WTC11 (cell line): ENCODE measurements around the gene HUS1. TPM values are rescaled to one million over a fixed set of nuclear protein-coding genes. Genes with fewer than 3 reads are reported as not detected.

ENCODE experiments used
- ATAC-seq: fragments of 200-7000 bp; cut with Tn5 transposase; 2 replicates; pipeline ENCODE4 v1.10.0; 2021; ENCODE audit warnings: mild to moderate bottlenecking, moderate library complexity
- CTCF ChIA-PET: fragments of 300-600 bp; sonication (Branson Sonifier 250); formaldehyde crosslinking; loops from one replicate; lab custom pipeline; 2021; ENCODE audit warnings: antibody characterized with exemption; lab: Charles Lee
- POLR2A ChIA-PET: fragments of 350-600 bp; sonication (Branson Sonifier 250); formaldehyde crosslinking; loops from one replicate; lab custom pipeline; 2021; ENCODE audit warnings: antibody characterized with exemption; lab: Charles Lee
- DNase-seq: peaks from one replicate; pipeline ENCODE4 v3.0.0; 2021; ENCODE audit warnings: low spot score
- H3K27ac Mint-ChIP-seq: 2 replicates; pipeline ENCODE4 v1.8.0; 2021; ENCODE audit warnings: mixed read lengths
- H3K27me3 Mint-ChIP-seq: 2 replicates; pipeline ENCODE4 v1.8.0; 2021; ENCODE audit warnings: low read depth, mild to moderate bottlenecking, moderate library complexity, mixed read lengths
- H3K36me3 Mint-ChIP-seq: 2 replicates; pipeline ENCODE4 v1.8.0; 2021; ENCODE audit warnings: mixed read lengths
- H3K4me1 Mint-ChIP-seq: 2 replicates; pipeline ENCODE4 v1.8.0; 2022; ENCODE audit warnings: mixed read lengths
- H3K4me3 Mint-ChIP-seq: 2 replicates; pipeline ENCODE4 v1.8.0; 2021; ENCODE audit warnings: mild to moderate bottlenecking, moderate library complexity, mixed read lengths
- H3K9me3 Mint-ChIP-seq: 2 replicates; pipeline ENCODE4 v1.8.0; 2021; ENCODE audit warnings: mixed read lengths
- ARID4B ChIP-seq: sonication (generic); formaldehyde crosslinking; IDR thresholded peaks from 2 replicates; pipeline ENCODE4 v1.8.0; 2023; ENCODE audit warnings: missing genetic modification reagents, mild to moderate bottlenecking, borderline replicate concordance
- ATF1 ChIP-seq: sonication (generic); formaldehyde crosslinking; IDR thresholded peaks from 2 replicates; pipeline ENCODE4 v1.8.1; 2023; ENCODE audit warnings: mild to moderate bottlenecking, moderate library complexity, missing genetic modification reagents
- FOXK1 ChIP-seq: sonication (generic); formaldehyde crosslinking; IDR thresholded peaks from 2 replicates; pipeline ENCODE4 v1.8.0; 2022; ENCODE audit warnings: mild to moderate bottlenecking, moderate library complexity, missing genetic modification reagents
- FOXP1 ChIP-seq: sonication (generic); formaldehyde crosslinking; IDR thresholded peaks from 2 replicates; pipeline ENCODE4 v1.8.0; 2022; ENCODE audit warnings: missing genetic modification reagents, mild to moderate bottlenecking, moderate library complexity, borderline replicate concordance
- FOXP4 ChIP-seq: sonication (generic); formaldehyde crosslinking; IDR thresholded peaks from 2 replicates; pipeline ENCODE4 v1.8.0; 2022; ENCODE audit warnings: mild to moderate bottlenecking, missing genetic modification reagents
- GABPB1 ChIP-seq: sonication (generic); formaldehyde crosslinking; IDR thresholded peaks from 2 replicates; pipeline ENCODE4 v1.8.1; 2023; ENCODE audit warnings: mild to moderate bottlenecking, missing genetic modification reagents
- IRF1 ChIP-seq: sonication (generic); formaldehyde crosslinking; IDR thresholded peaks from 2 replicates; pipeline ENCODE4 v1.8.0; 2023; ENCODE audit warnings: missing genetic modification reagents
- NR1H2 ChIP-seq: sonication (generic); formaldehyde crosslinking; IDR thresholded peaks from 2 replicates; pipeline ENCODE4 v1.9.0; 2021; ENCODE audit warnings: mild to moderate bottlenecking, moderate library complexity, missing genetic modification reagents
- SMAD3 ChIP-seq: sonication (generic); formaldehyde crosslinking; IDR thresholded peaks from 2 replicates; pipeline ENCODE4 v1.8.0; 2022; ENCODE audit warnings: missing genetic modification reagents, mild to moderate bottlenecking, borderline replicate concordance
- SMAD4 ChIP-seq: sonication (generic); formaldehyde crosslinking; IDR thresholded peaks from 2 replicates; pipeline ENCODE4 v1.8.0; 2022; ENCODE audit warnings: mild to moderate bottlenecking, missing genetic modification reagents
- SP1 ChIP-seq: sonication (generic); formaldehyde crosslinking; conservative IDR thresholded peaks from 2 replicates; pipeline ENCODE4 v1.8.1; 2022; ENCODE audit warnings: missing genetic modification reagents
- TEAD1 ChIP-seq: sonication (generic); formaldehyde crosslinking; IDR thresholded peaks from 2 replicates; pipeline ENCODE4 v1.8.0; 2022; ENCODE audit warnings: mild to moderate bottlenecking, missing genetic modification reagents
- ZBTB21 ChIP-seq: sonication (generic); formaldehyde crosslinking; IDR thresholded peaks from 2 replicates; pipeline ENCODE4 v1.8.1; 2023; ENCODE audit warnings: mild to moderate bottlenecking, missing genetic modification reagents, borderline replicate concordance
- ZBTB43 ChIP-seq: sonication (generic); formaldehyde crosslinking; IDR thresholded peaks from 2 replicates; pipeline ENCODE4 v1.8.1; 2023; ENCODE audit warnings: mild to moderate bottlenecking, missing genetic modification reagents
- ZNF317 ChIP-seq: sonication (generic); formaldehyde crosslinking; IDR thresholded peaks from 2 replicates; pipeline ENCODE4 v1.8.1; 2023; ENCODE audit warnings: low read depth, mild to moderate bottlenecking, moderate library complexity, missing genetic modification reagents, borderline replicate concordance
- ZNF396 ChIP-seq: fragments of 250-450 bp; sonication (Bioruptor Pico); IDR thresholded peaks from 2 replicates; pipeline ENCODE4 v1.8.0; 2021; ENCODE audit warnings: mild to moderate bottlenecking, moderate library complexity, borderline replicate concordance
- ZNF416 ChIP-seq: fragments of 250-450 bp; sonication (Bioruptor Pico); IDR thresholded peaks from 2 replicates; pipeline ENCODE4 v1.9.0; 2021; ENCODE audit warnings: mild to moderate bottlenecking, inconsistent platforms
- ZNF423 ChIP-seq: fragments of 250-450 bp; sonication (Bioruptor Pico); IDR thresholded peaks from 2 replicates; pipeline ENCODE4 v2.1.2; 2022; ENCODE audit warnings: mild to moderate bottlenecking, moderate library complexity
- ZNF532 ChIP-seq: fragments of 250-450 bp; sonication (Bioruptor Pico); IDR thresholded peaks from 2 replicates; pipeline ENCODE4 v1.9.0; 2021; ENCODE audit warnings: mild to moderate bottlenecking, borderline replicate concordance
- ZNF671 ChIP-seq: fragments of 250-450 bp; sonication (Bioruptor Pico); IDR thresholded peaks from 2 replicates; pipeline ENCODE4 v1.8.0; 2021; ENCODE audit warnings: mild to moderate bottlenecking
- total RNA-seq: library from RNA; stranded (reverse); gene quantifications from 3 replicates; pipeline ENCODE4 v1.2.3, GENCODE V29; 2021

Gene HUS1
- total RNA-seq, 1 experiment from 2014 or later = 33.4 TPM

- TF ChIP-seq FOXP4 (no peak), FOXK1 (CRISPR knock-in tag) (no peak), ARID4B (no peak), ZNF396 (CRISPR knock-in tag) (no peak), ATF1 (CRISPR knock-in tag) (no peak), ZNF317 (CRISPR knock-in tag) (no peak), ZNF416 (CRISPR knock-in tag) (no peak), IRF1 (CRISPR knock-in tag) (no peak), ZNF532 (no peak), ZNF671 (CRISPR knock-in tag) (no peak)
Measured at GRCh38 chr7:47992446-47992845, 13.0 kb upstream of the HUS1 start (continued).

GRCh38 chr7:47991741-47992311 lies 12.4 kb upstream of the HUS1 start:
- peak overlapping the region; percentile 89 for H3K27ac Mint-ChIP-seq
- CTCF ChIA-PET = interaction anchor here (0.8 to 2.3 kb wide), 20 partner anchors 9 to 345 kb away, joined by 3 to 23 read pairs (median 5); partner anchors contain the start of gene UPP1
- DNase-seq (peak; percentile 87), ATAC-seq (peak; percentile 98)
- peaks cover 4% of the 10 kb centered on the region; the same call in 1 of the 2 replicates for H3K36me3 Mint-ChIP-seq
- H3K4me3 Mint-ChIP-seq = peak overlapping the region; percentile 75
- POLR2A ChIA-PET = interaction anchor here (0.5 to 2.2 kb wide), 7 partner anchors 38 to 119 kb away, joined by 3 to 17 read pairs (median 3); partner anchors contain the start of gene UPP1
- H3K9me3 Mint-ChIP-seq = peaks cover 18% of the 10 kb centered on the region
- no peaks in the 10 kb centered on the region; the same call in 1 of the 2 replicates for H3K27me3 Mint-ChIP-seq
- peaks cover 39% of the 10 kb centered on the region for H3K4me1 Mint-ChIP-seq
- TF ChIP-seq SMAD4 = no peak
- peak; percentile 87 for TF ChIP-seq ZNF423 (CRISPR knock-in tag)
- peak; percentile 38; the same call in 1 of the 2 replicates for TF ChIP-seq FOXP1 (CRISPR knock-in tag)
- no peak for TF ChIP-seq ZNF671 (CRISPR knock-in tag)
- TF ChIP-seq SMAD3 = 0 out of 2 replicates have a peak, but pooled peaks have one; percentile 39
- TF ChIP-seq ZNF416 (CRISPR knock-in tag) = no peak
- no peak for TF ChIP-seq NR1H2 (CRISPR knock-in tag)
- no peak for TF ChIP-seq ZBTB43 (CRISPR knock-in tag)
- peak; percentile 85 for TF ChIP-seq ZBTB21 (CRISPR knock-in tag)
- TF ChIP-seq SP1 (CRISPR knock-in tag) = peak; percentile 60; the same call in 1 of the 2 replicates
- no peak for TF ChIP-seq GABPB1 (CRISPR knock-in tag)
- TF ChIP-seq TEAD1 = peak; percentile 62; the same call in 1 of the 2 replicates
